Measurements from ENCODE around the gene POLE. TPM values are rescaled to one million over a fixed set of nuclear protein-coding genes. Genes with fewer than 3 reads are reported as not detected.

POLE gene
- total RNA-seq, 4 donors from 2014 or later, result 28.2 to 98.5 (median 30.0) TPM

DNA sequence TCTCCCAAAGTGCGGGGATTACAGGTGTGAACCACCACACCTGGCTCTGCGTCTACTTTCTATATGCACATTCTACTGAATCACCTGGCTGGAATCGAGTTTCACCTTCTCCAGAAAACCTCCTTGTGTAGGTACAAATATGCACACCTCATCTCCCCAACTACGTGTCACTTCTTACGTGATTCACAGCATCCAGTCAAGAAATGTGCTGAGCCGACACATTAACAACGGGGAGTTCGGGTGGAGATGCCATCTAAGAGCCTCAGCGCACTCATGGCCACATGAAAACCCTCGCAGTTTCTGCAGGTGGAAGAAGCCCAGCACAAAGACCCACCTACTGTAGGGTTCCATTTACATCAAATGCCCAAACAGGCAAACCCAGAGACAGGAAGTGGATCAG is 39.3 kb downstream of the POLE start:
- TF ChIP-seq, protein P1, sequence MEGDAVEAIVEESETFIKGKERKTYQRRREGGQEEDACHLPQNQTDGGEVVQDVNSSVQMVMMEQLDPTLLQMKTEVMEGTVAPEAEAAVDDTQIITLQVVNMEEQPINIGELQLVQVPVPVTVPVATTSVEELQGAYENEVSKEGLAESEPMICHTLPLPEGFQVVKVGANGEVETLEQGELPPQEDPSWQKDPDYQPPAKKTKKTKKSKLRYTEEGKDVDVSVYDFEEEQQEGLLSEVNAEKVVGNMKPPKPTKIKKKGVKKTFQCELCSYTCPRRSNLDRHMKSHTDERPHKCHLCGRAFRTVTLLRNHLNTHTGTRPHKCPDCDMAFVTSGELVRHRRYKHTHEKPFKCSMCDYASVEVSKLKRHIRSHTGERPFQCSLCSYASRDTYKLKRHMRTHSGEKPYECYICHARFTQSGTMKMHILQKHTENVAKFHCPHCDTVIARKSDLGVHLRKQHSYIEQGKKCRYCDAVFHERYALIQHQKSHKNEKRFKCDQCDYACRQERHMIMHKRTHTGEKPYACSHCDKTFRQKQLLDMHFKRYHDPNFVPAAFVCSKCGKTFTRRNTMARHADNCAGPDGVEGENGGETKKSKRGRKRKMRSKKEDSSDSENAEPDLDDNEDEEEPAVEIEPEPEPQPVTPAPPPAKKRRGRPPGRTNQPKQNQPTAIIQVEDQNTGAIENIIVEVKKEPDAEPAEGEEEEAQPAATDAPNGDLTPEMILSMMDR (IDR thresholded peaks at IDR 0.05; ENCODE audit: low read depth), result no peak

DNA sequence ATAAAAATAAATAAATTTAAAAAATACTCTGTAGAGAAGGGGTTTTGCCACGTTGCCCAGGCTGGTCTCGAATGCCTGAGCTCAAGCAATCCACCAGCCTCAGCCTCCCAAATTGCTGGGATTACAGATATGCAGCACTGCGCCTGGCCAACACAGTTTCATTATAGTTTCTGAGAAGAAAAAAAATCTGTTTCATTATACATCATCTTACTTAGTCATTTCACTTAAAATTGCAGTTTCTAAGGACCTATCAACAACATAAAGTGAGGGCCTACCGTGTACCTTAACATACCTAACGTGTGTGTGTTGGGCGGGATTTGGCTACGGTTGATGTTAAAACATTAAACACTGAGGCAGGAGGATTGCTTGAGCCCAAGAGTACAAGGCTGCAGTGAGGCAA is 40.3 kb downstream of the POLE start:
- TF ChIP-seq, protein P1 (IDR thresholded peaks at IDR 0.05; ENCODE audit: low read depth), result no peak

DNA sequence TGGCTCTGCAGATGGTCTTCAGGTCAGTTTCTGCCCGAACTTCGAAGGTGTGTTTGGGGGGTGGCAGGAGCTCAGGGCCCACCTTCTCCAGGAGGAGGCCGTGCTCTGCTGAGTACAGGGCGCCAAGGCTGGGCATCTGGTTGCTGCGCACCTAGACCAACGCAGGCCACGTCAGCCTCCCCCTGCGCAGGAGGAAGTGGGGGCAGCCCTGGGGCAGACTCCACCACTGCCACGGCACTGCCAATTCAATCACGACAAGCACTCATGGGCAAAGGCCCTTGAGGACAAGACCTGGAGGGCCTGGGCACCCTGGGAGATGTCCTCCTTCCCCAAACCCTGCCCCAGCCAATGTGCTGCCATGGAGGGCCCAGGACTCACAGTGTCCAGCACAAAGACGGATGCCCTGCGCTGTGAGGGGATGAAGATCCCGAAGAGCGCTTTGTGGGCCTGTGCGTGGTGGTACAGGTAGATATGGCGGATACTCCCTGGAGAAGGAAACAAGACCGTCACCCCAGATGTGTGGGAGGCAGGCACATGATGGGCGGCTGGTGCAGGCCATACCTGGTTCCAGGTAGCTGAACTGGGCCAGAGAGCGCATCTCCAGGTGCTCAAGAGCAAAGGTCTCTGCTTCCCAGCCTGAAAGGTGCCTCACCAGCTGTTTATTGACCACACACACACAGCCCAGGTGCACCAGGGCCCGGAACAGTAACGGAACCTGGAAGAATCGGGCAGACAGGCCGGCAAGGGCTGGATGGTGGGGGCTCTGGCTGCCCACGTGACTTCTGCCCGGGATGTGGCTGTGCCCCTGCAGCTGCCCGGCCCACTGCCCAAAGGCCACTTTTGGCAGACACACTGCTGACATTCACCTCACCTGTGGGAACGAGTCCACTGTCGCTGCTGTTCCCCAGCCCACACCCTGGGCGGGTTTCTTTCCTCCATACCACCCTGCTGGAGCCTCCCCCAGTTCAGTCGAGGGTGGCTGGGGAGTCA is 44.0 kb downstream of the POLE start:
- TF ChIP-seq, protein P1 (IDR thresholded peaks at IDR 0.05; ENCODE audit: low read depth), result no peak

- TF ChIP-seq, protein P1 (IDR thresholded peaks at IDR 0.05; ENCODE audit: low read depth), result no peak
Measured at GRCh38 chr12:132641811-132642650, 45.1 kb downstream of the POLE start.

- TF ChIP-seq, protein P1 (IDR thresholded peaks at IDR 0.05; ENCODE audit: low read depth), result no peak
Measured at GRCh38 chr12:132640936-132641335, 46.2 kb downstream of the POLE start.

- TF ChIP-seq, protein P1 (IDR thresholded peaks at IDR 0.05; ENCODE audit: low read depth), result no peak
Measured at GRCh38 chr12:132639956-132640520, 47.1 kb downstream of the POLE start.

Measured in subcutaneous adipose tissue (tissue), 4 donors.